C4-2B (cell line): ENCODE results near the gene ISL1.

Source experiments
- ZFX ChIP-seq: fragments of 450-650 bp; IDR thresholded peaks from 2 replicates; pipeline ENCODE4 v1.6.1; 2017
- TF ChIP-seq, protein P1 (sequence below): fragments of 450-650 bp; conservative IDR thresholded peaks from 2 replicates; pipeline ENCODE4 v1.5.1; 2017; ENCODE audit warnings: mild to moderate bottlenecking

DNA sequence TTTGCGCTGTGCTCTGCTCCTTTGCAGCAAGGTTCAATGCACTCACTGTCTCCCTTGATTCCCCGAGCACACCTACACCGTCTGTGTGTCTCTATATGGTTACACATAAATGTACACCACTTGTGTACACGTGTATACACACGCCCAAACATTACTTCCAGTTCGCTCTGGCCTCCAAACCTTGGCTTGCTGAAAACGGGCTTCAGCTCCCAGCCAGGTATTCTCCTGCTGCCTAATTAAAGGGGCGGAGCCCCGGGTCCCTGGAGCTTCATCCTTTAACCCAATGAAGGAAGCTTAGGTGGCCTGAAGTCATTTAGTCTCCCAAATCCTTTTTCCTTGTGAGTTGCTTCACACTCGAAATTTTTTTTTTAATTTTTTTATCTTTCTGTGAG lies 4.6 kb downstream of the ISL1 start:
- TF ChIP-seq, protein P1, sequence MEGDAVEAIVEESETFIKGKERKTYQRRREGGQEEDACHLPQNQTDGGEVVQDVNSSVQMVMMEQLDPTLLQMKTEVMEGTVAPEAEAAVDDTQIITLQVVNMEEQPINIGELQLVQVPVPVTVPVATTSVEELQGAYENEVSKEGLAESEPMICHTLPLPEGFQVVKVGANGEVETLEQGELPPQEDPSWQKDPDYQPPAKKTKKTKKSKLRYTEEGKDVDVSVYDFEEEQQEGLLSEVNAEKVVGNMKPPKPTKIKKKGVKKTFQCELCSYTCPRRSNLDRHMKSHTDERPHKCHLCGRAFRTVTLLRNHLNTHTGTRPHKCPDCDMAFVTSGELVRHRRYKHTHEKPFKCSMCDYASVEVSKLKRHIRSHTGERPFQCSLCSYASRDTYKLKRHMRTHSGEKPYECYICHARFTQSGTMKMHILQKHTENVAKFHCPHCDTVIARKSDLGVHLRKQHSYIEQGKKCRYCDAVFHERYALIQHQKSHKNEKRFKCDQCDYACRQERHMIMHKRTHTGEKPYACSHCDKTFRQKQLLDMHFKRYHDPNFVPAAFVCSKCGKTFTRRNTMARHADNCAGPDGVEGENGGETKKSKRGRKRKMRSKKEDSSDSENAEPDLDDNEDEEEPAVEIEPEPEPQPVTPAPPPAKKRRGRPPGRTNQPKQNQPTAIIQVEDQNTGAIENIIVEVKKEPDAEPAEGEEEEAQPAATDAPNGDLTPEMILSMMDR = no peak
- TF ChIP-seq ZFX = no peak
